Loucy (cell line): Measurements from ENCODE around the gene PIAS4.

Source experiments
- EZH2phosphoT487 ChIP-seq: fragments of 200-600 bp; IDR thresholded peaks from 2 replicates; pipeline ENCODE4 v1.6.1; 2018; ENCODE audit warnings: antibody characterized with exemption, mild to moderate bottlenecking, moderate library complexity, borderline replicate concordance
- TF ChIP-seq, protein P1 (sequence below): fragments of 200-600 bp; sonication (generic); conservative IDR thresholded peaks from 2 replicates; pipeline ENCODE4 v1.5.1; 2014; ENCODE audit warnings: mild to moderate bottlenecking, antibody characterized with exemption, low read length

DNA sequence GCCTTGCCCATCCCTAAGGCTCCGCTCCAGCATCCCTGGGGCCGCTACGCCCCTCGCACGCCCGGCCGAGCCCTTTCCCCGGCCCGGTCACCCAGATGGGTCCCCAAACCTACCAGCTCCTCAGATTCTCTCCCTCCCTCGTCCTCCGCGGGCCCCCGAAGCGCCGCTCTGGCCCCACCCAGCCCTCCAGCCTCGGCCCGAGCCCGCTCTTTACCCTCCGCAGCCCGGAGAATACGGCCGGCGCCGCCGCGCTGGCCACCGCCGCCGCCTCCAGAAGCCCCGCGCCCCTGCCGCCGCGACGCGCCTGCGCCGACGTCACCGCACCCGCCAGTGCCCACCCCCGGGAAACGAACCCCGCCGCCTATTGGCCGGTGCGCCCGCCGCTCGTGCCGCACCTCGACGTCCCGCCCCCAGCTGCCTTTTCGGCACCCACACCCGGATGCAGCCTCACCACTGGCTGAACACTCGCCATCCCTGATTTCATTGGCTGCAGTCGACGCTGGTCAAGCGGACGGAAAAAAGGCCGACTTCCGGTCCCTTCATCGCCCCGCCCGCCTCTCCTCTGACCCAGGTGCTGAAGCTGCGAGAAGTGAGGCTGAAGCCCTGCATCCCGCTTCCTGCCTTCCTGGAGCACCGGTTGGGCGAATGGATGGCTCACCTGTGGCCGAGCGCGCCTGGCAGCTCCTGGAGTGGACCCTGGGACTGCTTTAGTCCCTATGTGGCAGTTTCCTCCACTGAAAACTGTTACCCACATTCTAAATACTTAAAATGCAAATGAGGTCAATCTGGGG is 36.5 kb upstream of the PIAS4 start, which contains the start of gene DAPK3:
- TF ChIP-seq, protein P1, sequence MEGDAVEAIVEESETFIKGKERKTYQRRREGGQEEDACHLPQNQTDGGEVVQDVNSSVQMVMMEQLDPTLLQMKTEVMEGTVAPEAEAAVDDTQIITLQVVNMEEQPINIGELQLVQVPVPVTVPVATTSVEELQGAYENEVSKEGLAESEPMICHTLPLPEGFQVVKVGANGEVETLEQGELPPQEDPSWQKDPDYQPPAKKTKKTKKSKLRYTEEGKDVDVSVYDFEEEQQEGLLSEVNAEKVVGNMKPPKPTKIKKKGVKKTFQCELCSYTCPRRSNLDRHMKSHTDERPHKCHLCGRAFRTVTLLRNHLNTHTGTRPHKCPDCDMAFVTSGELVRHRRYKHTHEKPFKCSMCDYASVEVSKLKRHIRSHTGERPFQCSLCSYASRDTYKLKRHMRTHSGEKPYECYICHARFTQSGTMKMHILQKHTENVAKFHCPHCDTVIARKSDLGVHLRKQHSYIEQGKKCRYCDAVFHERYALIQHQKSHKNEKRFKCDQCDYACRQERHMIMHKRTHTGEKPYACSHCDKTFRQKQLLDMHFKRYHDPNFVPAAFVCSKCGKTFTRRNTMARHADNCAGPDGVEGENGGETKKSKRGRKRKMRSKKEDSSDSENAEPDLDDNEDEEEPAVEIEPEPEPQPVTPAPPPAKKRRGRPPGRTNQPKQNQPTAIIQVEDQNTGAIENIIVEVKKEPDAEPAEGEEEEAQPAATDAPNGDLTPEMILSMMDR: no peak
- TF ChIP-seq EZH2phosphoT487: no peak
